A549 (cell line): ENCODE results near the gene REXO2. TPM values are rescaled to one million over a fixed set of nuclear protein-coding genes. Genes with fewer than 3 reads are reported as not detected.

Source experiments
- ATAC-seq, 2 experiments: fragments of 200-7000 bp in 1 of 2; fragments of >200 bp in 1 of 2; cut with Nextera tagmentation in 1 of 2; cut with Tn5 transposase in 1 of 2; 3 replicates each; pipeline versions ENCODE4 v1.8.0 to v1.9.1; 2018 to 2020; ENCODE audit warnings: mild to moderate bottlenecking in 1 of 2, moderate library complexity in 1 of 2
- CTCF ChIA-PET: fragments of 300-600 bp; sonication (Branson Sonifier 250); formaldehyde crosslinking; extraction: SDS; loops from one replicate; lab custom pipeline; 2021; ENCODE audit warnings: antibody characterized with exemption, inconsistent platforms; lab: Yijun Ruan, JAX
- POLR2A ChIA-PET: fragments of 350-600 bp; formaldehyde crosslinking; extraction: SDS; loops from one replicate; lab custom pipeline; 2021; ENCODE audit warnings: antibody characterized with exemption, inconsistent platforms; lab: Yijun Ruan, JAX
- DNase-seq, 2 experiments: peaks; one replicate each; pipeline versions ENCODE4 v3.0.0 to v3.0.0-alpha.2; 2011 to 2016; ENCODE audit warnings: low read depth in 1 of 2, low spot score in 1 of 2
- FAIRE-seq: peaks from 2 replicates; lab custom pipeline; 2011; peaks lifted over from hg19 to GRCh38; lab: Jason Lieb, UNC
- H3K27ac ChIP-seq, 2 experiments: fragments of >200 bp; sonication (Bioruptor Twin); formaldehyde crosslinking; 3 replicates each; pipeline ENCODE4 v1.5.1; 2016 to 2017
- H3K4me1 ChIP-seq: fragments of >200 bp; sonication (Bioruptor Twin); formaldehyde crosslinking; 3 replicates; pipeline ENCODE4 v1.6.1; 2016
- H3K4me2 ChIP-seq: fragments of >200 bp; sonication (Bioruptor Twin); formaldehyde crosslinking; 3 replicates; pipeline ENCODE4 v1.6.1; 2016
- H3K4me3 ChIP-seq: fragments of >200 bp; sonication (Bioruptor Twin); formaldehyde crosslinking; 3 replicates; pipeline ENCODE4 v1.5.1; 2016
- H3K9me3 ChIP-seq: fragments of >200 bp; sonication (Bioruptor Twin); formaldehyde crosslinking; 3 replicates; pipeline ENCODE4 v1.6.1; 2016
- BCL3 ChIP-seq: fragments of >200 bp; sonication (Bioruptor Twin); formaldehyde crosslinking; IDR thresholded peaks from 3 replicates; pipeline ENCODE4 v1.6.1; 2016
- CBX8 ChIP-seq: fragments of 200-600 bp; sonication (generic); IDR thresholded peaks from 2 replicates; pipeline ENCODE4 v1.6.1; 2016
- CEBPB ChIP-seq, 2 experiments: fragments of >200 bp in 1 of 2; sonication (Bioruptor Twin) in 1 of 2; formaldehyde crosslinking in 1 of 2; IDR thresholded peaks; 2 replicates each; pipeline ENCODE4 v1.6.1; 2012 to 2016
- CHD2 ChIP-seq: fragments of 150-350 bp; IDR thresholded peaks from 2 replicates; pipeline ENCODE4 v1.6.1; 2014; ENCODE audit warnings: low read length; ENCODE audit not compliant: partially characterized antibody
- CHD4 ChIP-seq: fragments of 200-600 bp; sonication (generic); IDR thresholded peaks from 2 replicates; pipeline ENCODE4 v1.6.1; 2016; ENCODE audit warnings: antibody characterized with exemption, mild to moderate bottlenecking, borderline replicate concordance
- CTCF ChIP-seq: fragments of >200 bp; sonication (Bioruptor Twin); formaldehyde crosslinking; IDR thresholded peaks from 3 replicates; pipeline ENCODE4 v1.5.1; 2016
- EHF ChIP-seq: fragments of 250-450 bp; sonication (Bioruptor Pico); IDR thresholded peaks from 2 replicates; pipeline ENCODE4 v1.5.0; 2020; ENCODE audit warnings: mild to moderate bottlenecking
- EHMT2 ChIP-seq: fragments of 200-600 bp; sonication (generic); IDR thresholded peaks from 2 replicates; pipeline ENCODE4 v1.6.1; 2016; ENCODE audit warnings: antibody characterized with exemption, low read depth, mild to moderate bottlenecking, moderate library complexity
- FOSL2 ChIP-seq, 2 experiments: fragments of 450-650 bp in 1 of 2; fragments of >200 bp in 1 of 2; sonication (Bioruptor Twin) in 1 of 2; formaldehyde crosslinking; IDR thresholded peaks; 2 replicates each; pipeline versions ENCODE4 v1.5.0 to v1.6.1; 2016 to 2020; ENCODE audit warnings: mild to moderate bottlenecking in 1 of 2, moderate library complexity in 1 of 2
- HES2 ChIP-seq: fragments of >200 bp; sonication (Bioruptor Twin); formaldehyde crosslinking; IDR thresholded peaks from 2 replicates; pipeline ENCODE4 v1.6.1; 2016
- HEYL ChIP-seq: fragments of 250-450 bp; sonication (Bioruptor Pico); IDR thresholded peaks from 2 replicates; pipeline ENCODE4 v1.8.0; 2021; ENCODE audit warnings: mild to moderate bottlenecking, moderate library complexity
- HOXA7 ChIP-seq: fragments of 250-450 bp; sonication (Bioruptor Pico); IDR thresholded peaks from 2 replicates; pipeline ENCODE4 v1.5.0; 2020; ENCODE audit warnings: mild to moderate bottlenecking, moderate library complexity
- HOXB5 ChIP-seq: fragments of 250-450 bp; sonication (Bioruptor Pico); IDR thresholded peaks from 2 replicates; pipeline ENCODE4 v1.5.0; 2020; ENCODE audit warnings: mild to moderate bottlenecking, moderate library complexity
- MAFK ChIP-seq: fragments of 450-650 bp; IDR thresholded peaks from 2 replicates; pipeline ENCODE4 v1.6.1; 2014; ENCODE audit not compliant: partially characterized antibody
- RCOR1 ChIP-seq: fragments of 150-350 bp; IDR thresholded peaks from 2 replicates; pipeline ENCODE4 v1.6.1; 2014; ENCODE audit warnings: antibody characterized with exemption, low read length, low read depth
- SMC3 ChIP-seq: fragments of >200 bp; sonication (Bioruptor Twin); formaldehyde crosslinking; IDR thresholded peaks from 3 replicates; pipeline ENCODE4 v1.6.1; 2018; ENCODE audit warnings: inconsistent platforms
- SREBF2 ChIP-seq: fragments of 450-650 bp; IDR thresholded peaks from 2 replicates; pipeline ENCODE4 v1.6.1; 2014; ENCODE audit warnings: mild to moderate bottlenecking, moderate library complexity
- TFCP2L1 ChIP-seq: fragments of 250-450 bp; sonication (Bioruptor Pico); IDR thresholded peaks from 2 replicates; pipeline ENCODE4 v1.5.0; 2021; ENCODE audit warnings: mild to moderate bottlenecking
- TP53 ChIP-seq: fragments of 250-450 bp; sonication (Bioruptor Pico); IDR thresholded peaks from 2 replicates; pipeline ENCODE4 v1.5.0; 2021; ENCODE audit warnings: mild to moderate bottlenecking, moderate library complexity
- USF2 ChIP-seq: fragments of 450-650 bp; IDR thresholded peaks from 2 replicates; pipeline ENCODE4 v1.6.1; 2014; ENCODE audit warnings: antibody characterized with exemption
- ZSCAN20 ChIP-seq: fragments of 250-450 bp; sonication (Bioruptor Pico); IDR thresholded peaks from 2 replicates; pipeline ENCODE4 v1.8.0; 2022; ENCODE audit warnings: mild to moderate bottlenecking, moderate library complexity
- WGBS: methylation state at CpG from one replicate; pipeline ENCODE4 v1.1.6; 2017; ENCODE audit errors: missing lambda C conversion rate; 5-methylcytosine and 5-hydroxymethylcytosine counted together
- polyA plus RNA-seq, 4 experiments: library from polyadenylated mRNA; depleted of rRNA in 3 of 4; stranded (reverse); fragments of >200 nt; fragmentation: RNase III in 1 of 4; extraction: RNeasy Plus Mini Kit Qiagen cat#74134 plus additional on column Dnase treatment in 1 of 4; gene quantifications; 2 replicates in 3 of 4; 3 replicates in 1 of 4; pipeline ENCODE4 v1.2.3, GENCODE V29; 2011 to 2017

The REXO2 gene
- polyA plus RNA-seq, 2 of the 4 experiments (the other 2 are of a cell fraction), result 218 to 226 TPM

- FAIRE-seq, result no peak
- H3K4me1 ChIP-seq, result no peaks in the 10 kb centered on the region
These were observed 44.7 kb downstream of the REXO2 start for GRCh38 chr11:114483929-114484328.

GRCh38 chr11:114496915-114497314 is 57.6 kb downstream of the REXO2 start:
- no peak for TF ChIP-seq CBX8
- no peak for TF ChIP-seq CHD4
- TF ChIP-seq USF2, result no peak
- no peak for TF ChIP-seq EHMT2
- TF ChIP-seq HES2, result no peak
- no peak for TF ChIP-seq HOXA7
- TF ChIP-seq BCL3, result no peak
- CTCF ChIA-PET, result no interaction called here
- ATAC-seq (no peak), FAIRE-seq (no peak), DNase-seq (no peak)
- H3K9me3 ChIP-seq, result no peaks in the 10 kb centered on the region
- POLR2A ChIA-PET, result no interaction called here
- no peak overlapping the region for H3K27ac ChIP-seq
- no peak overlapping the region for H3K4me3 ChIP-seq
- WGBS, result 31% methylated on average over 3 of the region's 3 CpGs
- no peak overlapping the region for H3K4me2 ChIP-seq
- H3K4me1 ChIP-seq, result no peaks in the 10 kb centered on the region

More at GRCh38 chr11:114483929-114484328, 44.7 kb downstream of the REXO2 start:
- ChIA-PET CTCF (no interaction called here), POLR2A (no interaction called here)
- no peak overlapping the region for H3K4me2 ChIP-seq
- DNase-seq (no peak), ATAC-seq (no peak)
- H3K9me3 ChIP-seq, result no peaks in the 10 kb centered on the region
- H3K4me3 ChIP-seq, result no peak overlapping the region
- TF ChIP-seq TP53 (CRISPR knock-in tag) (no peak), ZSCAN20 (CRISPR knock-in tag) (no peak), EHF (CRISPR knock-in tag) (no peak), SMC3 (no peak), SREBF2 (no peak)
- H3K27ac ChIP-seq, result no peak overlapping the region
- 84% methylated on average over 2 of the region's 2 CpGs for WGBS

GRCh38 chr11:114499756-114500155 is 60.5 kb downstream of the REXO2 start:
- Histone ChIP-seq H3K4me1 (no peaks in the 10 kb centered on the region), H3K9me3 (no peaks in the 10 kb centered on the region), H3K4me3 (no peak overlapping the region), H3K27ac (no peak overlapping the region), H3K4me2 (no peak overlapping the region)
- POLR2A ChIA-PET, result no interaction called here
- CTCF ChIA-PET, result no interaction called here
- DNase-seq (no peak), ATAC-seq (no peak), FAIRE-seq (no peak)
- TF ChIP-seq TFCP2L1 (CRISPR knock-in tag) (no peak), USF2 (no peak), RCOR1 (no peak), CHD2 (no peak), CTCF (no peak), MAFK (no peak), CHD4 (no peak), HOXA7 (no peak), HOXB5 (CRISPR knock-in tag) (no peak), HEYL (CRISPR knock-in tag) (no peak), FOSL2 (IDR thresholded peaks at IDR 0.05) (no peak), FOSL2 (CRISPR knock-in tag; IDR thresholded peaks at IDR 0.05) (no peak), CEBPB (IDR thresholded peaks at IDR 0.05) (no peak)

Other genes starting within 250 kb of the REXO2 start
- gene NNMT, start 143.1 kb upstream of the REXO2 start, polyA plus RNA-seq (2011; rRNA removed), result 285 and 296 TPM in 2 replicates
- gene NNMT, start 143.1 kb upstream of the REXO2 start, polyA plus RNA-seq (2017; fragmentation: RNase III; extraction: RNeasy Plus Mini Kit Qiagen cat#74134 plus additional on column Dnase treatment), result 295 to 421 TPM (median 390 TPM) in 3 replicates
- gene C11orf71, start 39.0 kb upstream of the REXO2 start, polyA plus RNA-seq (2011; rRNA removed), result 7.7 and 9.3 TPM in 2 replicates
- 4.4 to 6.2 TPM (median 6.0 TPM) in 3 replicates for gene C11orf71, start 39.0 kb upstream of the REXO2 start, polyA plus RNA-seq (2017; fragmentation: RNase III; extraction: RNeasy Plus Mini Kit Qiagen cat#74134 plus additional on column Dnase treatment)
- gene RBM7, start 38.8 kb upstream of the REXO2 start, polyA plus RNA-seq (2011; rRNA removed), result 41.2 and 52.2 TPM in 2 replicates
- gene RBM7, start 38.8 kb upstream of the REXO2 start, polyA plus RNA-seq (2017; fragmentation: RNase III; extraction: RNeasy Plus Mini Kit Qiagen cat#74134 plus additional on column Dnase treatment), result 31.6 to 36.2 TPM (median 33.6 TPM) in 3 replicates
- not detected in 2 replicates for gene NXPE1, start 120.4 kb downstream of the REXO2 start, polyA plus RNA-seq (2011; rRNA removed)
- gene NXPE1, start 120.4 kb downstream of the REXO2 start, polyA plus RNA-seq (2017; fragmentation: RNase III; extraction: RNeasy Plus Mini Kit Qiagen cat#74134 plus additional on column Dnase treatment), result not detected in 3 replicates
- gene NXPE4, start 156.3 kb downstream of the REXO2 start, polyA plus RNA-seq (2011; rRNA removed), result not detected in 2 replicates
- gene NXPE4, start 156.3 kb downstream of the REXO2 start, polyA plus RNA-seq (2017; fragmentation: RNase III; extraction: RNeasy Plus Mini Kit Qiagen cat#74134 plus additional on column Dnase treatment), result not detected in 3 replicates
- 0.04 and 0.09 TPM in 2 replicates for gene NXPE2, start 239.1 kb downstream of the REXO2 start, polyA plus RNA-seq (2011; rRNA removed)
- not detected in 3 replicates for gene NXPE2, start 239.1 kb downstream of the REXO2 start, polyA plus RNA-seq (2017; fragmentation: RNase III; extraction: RNeasy Plus Mini Kit Qiagen cat#74134 plus additional on column Dnase treatment)